Caco-2 (cell line): ENCODE results near the gene ULK2. TPM values are rescaled to one million over a fixed set of nuclear protein-coding genes. Genes with fewer than 3 reads are reported as not detected.

Experiments used
- BruUV-seq: library from RNA; stranded (reverse); fragments of 400-500 nt; replicated peaks from 2 replicates; lab custom pipeline; 2021; lab: Mats Ljungman, UMichigan
- CTCF ChIA-PET: fragments of 300-600 bp; sonication (Branson Sonifier 250); formaldehyde crosslinking; loops from one replicate; lab custom pipeline; 2022; ENCODE audit warnings: antibody characterized with exemption; lab: Charles Lee
- POLR2A ChIA-PET: fragments of 300-600 bp; sonication (Branson Sonifier 250); formaldehyde crosslinking; loops from one replicate; lab custom pipeline; 2022; ENCODE audit warnings: antibody characterized with exemption; lab: Charles Lee
- DNase-seq, 2 experiments: peaks; one replicate each; pipeline versions ENCODE4 v3.0.0 to v3.0.0-alpha.2; 2020 to 2022
- H3K27me3 ChIP-seq: replicated peaks from 2 replicates; pipeline ENCODE4 v1.6.0; 2011; ENCODE audit warnings: low read length; ENCODE audit not compliant: control insufficient read depth, insufficient read depth
- H3K36me3 ChIP-seq: 2 replicates; pipeline ENCODE4 v1.5.1; 2011; ENCODE audit warnings: low read length; ENCODE audit not compliant: control insufficient read depth, insufficient read depth
- H3K4me1 ChIP-seq: fragments of 250-450 bp; sonication (Bioruptor Pico); 2 replicates; pipeline ENCODE4 v1.5.1; 2020; ENCODE audit warnings: mild to moderate bottlenecking
- H3K4me3 ChIP-seq: 2 replicates; pipeline ENCODE4 v1.5.1; 2011; ENCODE audit warnings: low read depth, mild to moderate bottlenecking, control low read depth, low read length
- H3K9me3 ChIP-seq: fragments of 250-450 bp; sonication (Bioruptor Pico); 2 replicates; pipeline ENCODE4 v1.5.1; 2020; ENCODE audit warnings: mild to moderate bottlenecking, moderate library complexity
- H3K27ac Mint-ChIP-seq: one replicate; pipeline ENCODE4 v1.8.0; 2022; ENCODE audit warnings: mixed read lengths; ENCODE audit not compliant: unreplicated experiment
- H3K27me3 Mint-ChIP-seq: one replicate; pipeline ENCODE4 v1.8.0; 2022; ENCODE audit warnings: mixed read lengths; ENCODE audit not compliant: insufficient read depth, unreplicated experiment
- H3K36me3 Mint-ChIP-seq: one replicate; pipeline ENCODE4 v1.8.0; 2022; ENCODE audit warnings: mild to moderate bottlenecking, mixed read lengths; ENCODE audit not compliant: insufficient read depth, unreplicated experiment
- H3K4me1 Mint-ChIP-seq: one replicate; pipeline ENCODE4 v1.8.0; 2022; ENCODE audit warnings: low read depth, mixed read lengths; ENCODE audit not compliant: unreplicated experiment
- H3K4me3 Mint-ChIP-seq: one replicate; pipeline ENCODE4 v1.8.0; 2022; ENCODE audit warnings: mild to moderate bottlenecking, moderate library complexity, mixed read lengths; ENCODE audit not compliant: unreplicated experiment
- H3K9me3 Mint-ChIP-seq: one replicate; pipeline ENCODE4 v1.8.0; 2022; ENCODE audit warnings: mixed read lengths; ENCODE audit not compliant: unreplicated experiment
- CTCF ChIP-seq, 2 experiments: fragments of 200-600 bp in 1 of 2; IDR thresholded peaks; 1 replicate in 1 of 2; 2 replicates in 1 of 2; pipeline versions ENCODE4 v1.5.1 to v1.8.0; 2011 to 2022; ENCODE audit warnings: antibody characterized with exemption in 1 of 2, control low read depth in 1 of 2, inconsistent platforms in 1 of 2, low read depth in 1 of 2, low read length in 1 of 2, mild to moderate bottlenecking in 1 of 2, moderate library complexity in 1 of 2; ENCODE audit not compliant: insufficient read depth in 1 of 2, severe bottlenecking in 1 of 2, unreplicated experiment in 1 of 2
- intact Hi-C: fragments of 100-400 bp; cut with micrococcal nuclease; formaldehyde crosslinking; loops from one replicate; pipeline ENCODE4 v1.10.0; 2022; ENCODE audit not compliant: unreplicated experiment
- total RNA-seq: library from RNA; stranded (reverse); gene quantifications from 2 replicates; pipeline ENCODE4 v1.2.3, GENCODE V29; 2022

ULK2 gene
- total RNA-seq, 1 experiment from 2014 or later, result 9.2 TPM

GRCh38 chr17:19739241-19740201 is 128.2 kb downstream of the ULK2 start:
- Histone ChIP-seq H3K4me1 (peaks cover 18% of the 10 kb centered on the region), H3K9me3 (no peaks in the 10 kb centered on the region), H3K4me3 (no peak overlapping the region), H3K27me3 (no peaks in the 10 kb centered on the region), H3K36me3 (no peaks in the 10 kb centered on the region)
- TF ChIP-seq CTCF (IDR thresholded peaks at IDR 0.05; ENCODE audit: insufficient read depth in 1 of 2, low read depth in 1 of 2, low read length in 1 of 2, severe bottlenecking in 1 of 2, unreplicated experiment in 1 of 2), result no peak
- no peak overlapping the region for H3K27ac Mint-ChIP-seq
- BruUV-seq, result no TSS peak
- peaks cover 6% of the 10 kb centered on the region for H3K4me1 Mint-ChIP-seq
- H3K36me3 Mint-ChIP-seq, result no peaks in the 10 kb centered on the region
- ChIA-PET POLR2A (no interaction called here), CTCF (no interaction called here)
- no peaks in the 10 kb centered on the region for H3K9me3 Mint-ChIP-seq
- intact Hi-C loops, result no loop called here
- no peaks in the 10 kb centered on the region for H3K27me3 Mint-ChIP-seq
- no peak for DNase-seq
- no peak overlapping the region for H3K4me3 Mint-ChIP-seq

- DNase-seq, result no peak
- no TSS peak for BruUV-seq
- Histone ChIP-seq H3K9me3 (no peaks in the 10 kb centered on the region), H3K27me3 (no peaks in the 10 kb centered on the region), H3K4me3 (no peak overlapping the region), H3K36me3 (no peaks in the 10 kb centered on the region), H3K4me1 (peaks cover 25% of the 10 kb centered on the region)
- Mint-ChIP-seq H3K4me1 (peaks cover 13% of the 10 kb centered on the region), H3K36me3 (no peaks in the 10 kb centered on the region), H3K27ac (no peak overlapping the region), H3K27me3 (no peaks in the 10 kb centered on the region), H3K4me3 (no peak overlapping the region), H3K9me3 (no peaks in the 10 kb centered on the region)
- intact Hi-C loops, result no loop called here
- ChIA-PET POLR2A (no interaction called here), CTCF (no interaction called here)
- TF ChIP-seq CTCF (IDR thresholded peaks at IDR 0.05; ENCODE audit: insufficient read depth in 1 of 2, low read depth in 1 of 2, low read length in 1 of 2, severe bottlenecking in 1 of 2, unreplicated experiment in 1 of 2), result no peak
Observed at GRCh38 chr17:19738757-19739156, 129.0 kb downstream of the ULK2 start.

GRCh38 chr17:19738073-19738449 is 129.7 kb downstream of the ULK2 start:
- no peaks in the 10 kb centered on the region for H3K36me3 Mint-ChIP-seq
- H3K4me1 Mint-ChIP-seq, result peaks cover 14% of the 10 kb centered on the region
- ChIA-PET POLR2A (no interaction called here), CTCF (no interaction called here)
- H3K27me3 Mint-ChIP-seq, result no peaks in the 10 kb centered on the region
- no peaks in the 10 kb centered on the region for H3K9me3 Mint-ChIP-seq
- DNase-seq, result no peak
- TF ChIP-seq CTCF (IDR thresholded peaks at IDR 0.05; ENCODE audit: insufficient read depth in 1 of 2, low read depth in 1 of 2, low read length in 1 of 2, severe bottlenecking in 1 of 2, unreplicated experiment in 1 of 2), result no peak
- Histone ChIP-seq H3K9me3 (no peaks in the 10 kb centered on the region), H3K4me3 (no peak overlapping the region), H3K4me1 (peaks cover 29% of the 10 kb centered on the region), H3K36me3 (no peaks in the 10 kb centered on the region), H3K27me3 (no peaks in the 10 kb centered on the region)
- intact Hi-C loops, result no loop called here
- peak overlapping the region; percentile 40 for H3K27ac Mint-ChIP-seq
- H3K4me3 Mint-ChIP-seq, result no peak overlapping the region
- BruUV-seq, result no TSS peak
